HG03103 (cell line): ENCODE measurements around the gene SLC25A41.

Experiments
- ATAC-seq: cut with Tn5 transposase; IDR thresholded peaks from one replicate; pipeline ENCODE4 v1.9.1; 2021; ENCODE audit warnings: low read depth; ENCODE audit not compliant: unreplicated experiment

The SLC25A41 gene

DNA sequence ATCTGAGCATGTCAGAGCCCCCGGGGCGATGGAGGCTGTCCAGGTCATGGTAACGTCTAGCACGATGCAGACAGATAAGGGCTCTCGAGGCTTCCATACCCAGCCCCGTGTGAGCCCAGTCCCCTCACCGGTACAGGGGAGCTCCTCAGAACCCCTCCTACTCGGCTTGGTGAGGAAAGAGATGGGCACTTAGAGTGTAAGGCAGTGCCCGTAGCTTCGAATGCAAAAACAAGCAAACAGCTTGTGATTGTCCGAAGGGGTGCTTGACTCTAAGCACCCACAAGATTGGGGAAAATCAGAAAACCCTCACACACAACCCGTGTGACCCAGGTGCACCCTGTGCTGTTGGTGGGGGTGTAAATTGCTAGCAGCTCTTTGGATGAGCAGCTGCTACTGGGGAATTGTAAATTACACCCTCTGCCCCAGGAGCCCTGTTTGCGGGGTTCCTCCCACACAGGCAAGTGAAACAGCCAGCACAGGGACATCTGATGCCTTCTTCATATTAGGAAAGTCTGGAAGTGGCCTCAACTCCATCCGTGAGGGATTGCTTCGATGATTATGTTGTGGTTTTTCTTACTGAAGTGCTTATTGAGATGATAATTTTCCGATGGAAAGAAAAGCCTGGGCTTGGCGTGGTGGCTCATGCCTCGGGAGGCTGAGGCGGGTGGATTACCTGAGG is 56.9 kb downstream of the SLC25A41 start:
- ATAC-seq = no peak
